ENCODE data around the gene AATF. TPM values are rescaled to one million over a fixed set of nuclear protein-coding genes. Genes with fewer than 3 reads are reported as not detected.

The AATF gene
- total and polyA plus RNA-seq, 2 donors (not counting 1 experiment from before 2014, with no cell fraction given) = 23.9 to 54.8 TPM

DNA sequence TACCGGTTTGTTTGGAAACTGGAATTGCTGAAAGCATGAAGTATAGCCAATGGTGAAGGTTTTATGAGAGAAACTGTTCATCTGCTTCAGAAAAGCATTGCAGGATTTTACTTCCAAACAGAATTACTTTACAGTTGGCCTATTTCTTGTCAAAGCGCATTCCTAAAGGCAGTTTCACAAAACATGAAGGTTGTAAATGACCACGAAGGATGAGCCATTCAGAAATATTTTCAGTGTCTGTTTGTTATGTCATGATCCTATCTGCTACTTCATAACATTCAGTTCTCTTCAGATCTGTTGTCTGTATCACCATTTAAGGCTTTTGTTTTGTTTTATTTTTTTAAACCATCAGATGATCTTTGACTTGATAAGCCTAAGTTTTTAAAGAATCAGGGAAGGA, 45.7 kb downstream of the AATF start:
- Histone ChIP-seq H2AFZ (ENCODE audit: insufficient read depth, low read depth, low read length, poor library complexity, severe bottlenecking) (no peak overlapping the region), H3K4me3 (ENCODE audit: control extremely low read depth in 1 of 5, extremely low read depth in 1 of 5, insufficient read depth in 1 of 5, low read depth in 2 of 5, low read length in 4 of 5) (no peak overlapping the region), H3K79me2 (ENCODE audit: control insufficient read depth, insufficient read depth, low read length) (peaks cover 7% of the 10 kb centered on the region), H3K27ac (ENCODE audit: low read length in 2 of 2) (no peak overlapping the region), H3K4me1 (ENCODE audit: control insufficient read depth in 2 of 2, insufficient read depth in 2 of 2, low read length in 2 of 2) (no peaks in the 10 kb centered on the region), H3K4me2 (replicated peaks; ENCODE audit: low read depth, low read length, poor library complexity, severe bottlenecking) (no peak overlapping the region), H3K9me3 (ENCODE audit: control extremely low read depth in 1 of 3, control insufficient read depth in 2 of 3, insufficient read depth in 1 of 3, low read length in 2 of 3) (peaks cover 0 to 1% (median 0%) of the 10 kb centered on the region in 3 donors), H4K20me1 (ENCODE audit: control insufficient read depth, insufficient read depth, low read length, poor library complexity, severe bottlenecking) (peaks cover 9% of the 10 kb centered on the region), H3K36me3 (replicated peaks in 1 of 2; ENCODE audit: control extremely low read depth in 1 of 2, control insufficient read depth in 1 of 2, extremely low read depth in 1 of 2, insufficient read depth in 2 of 2, low read length in 1 of 2) (peaks cover 17 to 72% of the 10 kb centered on the region in 2 experiments), H3K27me3 (replicated peaks in 1 of 4; ENCODE audit: control extremely low read depth in 1 of 4, control insufficient read depth in 3 of 4, insufficient read depth in 4 of 4, low read length in 3 of 4) (no peaks in the 10 kb centered on the region), H3K9ac (ENCODE audit: low read length) (no peak overlapping the region)
- WGBS (ENCODE audit: insufficient coverage) = no CpG with 5 or more reads among the region's 3 CpGs
- ATAC-seq (ENCODE audit: low read depth) = no peak
- intact Hi-C loops (cut with micrococcal nuclease) = no loop called here
- no peaks in the 10 kb centered on the region for H3K9me3 Mint-ChIP-seq (ENCODE audit: insufficient read depth)
- ChIA-PET CTCF (interaction anchor here (0.6 kb wide), 1 partner anchor 1422 kb away, joined by 3 read pairs; no protein-coding TSS in a partner anchor), POLR2A (no interaction called here)
- no peaks in the 10 kb centered on the region for H3K27me3 Mint-ChIP-seq
- H3K4me3 Mint-ChIP-seq = no peak overlapping the region
- H3K4me1 Mint-ChIP-seq = peaks cover under 1% of the 10 kb centered on the region
- TF ChIP-seq, protein P1, sequence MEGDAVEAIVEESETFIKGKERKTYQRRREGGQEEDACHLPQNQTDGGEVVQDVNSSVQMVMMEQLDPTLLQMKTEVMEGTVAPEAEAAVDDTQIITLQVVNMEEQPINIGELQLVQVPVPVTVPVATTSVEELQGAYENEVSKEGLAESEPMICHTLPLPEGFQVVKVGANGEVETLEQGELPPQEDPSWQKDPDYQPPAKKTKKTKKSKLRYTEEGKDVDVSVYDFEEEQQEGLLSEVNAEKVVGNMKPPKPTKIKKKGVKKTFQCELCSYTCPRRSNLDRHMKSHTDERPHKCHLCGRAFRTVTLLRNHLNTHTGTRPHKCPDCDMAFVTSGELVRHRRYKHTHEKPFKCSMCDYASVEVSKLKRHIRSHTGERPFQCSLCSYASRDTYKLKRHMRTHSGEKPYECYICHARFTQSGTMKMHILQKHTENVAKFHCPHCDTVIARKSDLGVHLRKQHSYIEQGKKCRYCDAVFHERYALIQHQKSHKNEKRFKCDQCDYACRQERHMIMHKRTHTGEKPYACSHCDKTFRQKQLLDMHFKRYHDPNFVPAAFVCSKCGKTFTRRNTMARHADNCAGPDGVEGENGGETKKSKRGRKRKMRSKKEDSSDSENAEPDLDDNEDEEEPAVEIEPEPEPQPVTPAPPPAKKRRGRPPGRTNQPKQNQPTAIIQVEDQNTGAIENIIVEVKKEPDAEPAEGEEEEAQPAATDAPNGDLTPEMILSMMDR (IDR thresholded peaks at IDR 0.05) = no peak
- TF ChIP-seq EZH2 (IDR thresholded peaks at IDR 0.05; ENCODE audit: borderline replicate concordance, insufficient read depth, low read depth, low read length, poor library complexity, severe bottlenecking) = no peak
- no peak for DNase-seq
- no peak overlapping the region for H3K27ac Mint-ChIP-seq

DNA sequence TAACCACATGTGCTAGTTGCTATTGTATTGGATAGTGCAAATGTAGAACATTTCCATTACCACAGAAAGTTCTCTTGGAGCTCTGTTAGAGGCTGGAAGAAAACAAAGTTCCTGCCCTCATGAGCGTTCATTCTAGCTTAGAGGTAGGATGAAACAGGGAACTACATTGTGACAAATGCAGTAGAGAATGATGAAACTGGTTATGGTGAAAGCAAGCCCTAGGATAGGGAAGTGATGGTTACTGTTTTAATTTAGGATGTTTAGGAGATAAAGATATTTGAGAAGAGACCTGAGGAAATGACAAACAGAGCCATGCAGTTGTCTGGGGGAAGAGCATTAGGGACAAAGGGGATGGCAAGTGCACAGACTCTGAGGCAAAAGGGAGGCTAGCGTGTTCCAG, 50.7 kb downstream of the AATF start:
- Mint-ChIP-seq H3K4me1 (peaks cover 4% of the 10 kb centered on the region), H3K27ac (no peak overlapping the region), H3K27me3 (no peaks in the 10 kb centered on the region), H3K4me3 (no peak overlapping the region), H3K9me3 (ENCODE audit: insufficient read depth) (no peaks in the 10 kb centered on the region)
- POLR2A ChIA-PET = no interaction called here
- TF ChIP-seq, protein P1 (IDR thresholded peaks at IDR 0.05) = no peak
- no peak for TF ChIP-seq EZH2 (IDR thresholded peaks at IDR 0.05; ENCODE audit: borderline replicate concordance, insufficient read depth, low read depth, low read length, poor library complexity, severe bottlenecking)
- H3K9me3 ChIP-seq (ENCODE audit: control extremely low read depth in 1 of 3, control insufficient read depth in 2 of 3, insufficient read depth in 1 of 3, low read length in 2 of 3) = peaks cover 1 to 7% (median 4%) of the 10 kb centered on the region in 3 donors
- no peak overlapping the region for H3K27ac ChIP-seq (ENCODE audit: low read length in 2 of 2)
- H3K4me2 ChIP-seq (replicated peaks; ENCODE audit: low read depth, low read length, poor library complexity, severe bottlenecking) = no peak overlapping the region
- no peak overlapping the region for H2AFZ ChIP-seq (ENCODE audit: insufficient read depth, low read depth, low read length, poor library complexity, severe bottlenecking)
- CTCF ChIA-PET = no interaction called here
- intact Hi-C loops (cut with micrococcal nuclease) = no loop called here
- H3K27me3 ChIP-seq (replicated peaks in 1 of 4; ENCODE audit: control extremely low read depth in 1 of 4, control insufficient read depth in 3 of 4, insufficient read depth in 4 of 4, low read length in 3 of 4) = no peaks in the 10 kb centered on the region
- H3K4me3 ChIP-seq (ENCODE audit: control extremely low read depth in 1 of 5, extremely low read depth in 1 of 5, insufficient read depth in 1 of 5, low read depth in 2 of 5, low read length in 4 of 5) = no peak overlapping the region
- no peak overlapping the region for H3K9ac ChIP-seq (ENCODE audit: low read length)
- ATAC-seq (ENCODE audit: low read depth) = no peak
- no peaks in the 10 kb centered on the region for H3K79me2 ChIP-seq (ENCODE audit: control insufficient read depth, insufficient read depth, low read length)
- DNase-seq = no peak
- 100% methylated on average over 2 of the region's 2 CpGs for WGBS (ENCODE audit: insufficient coverage)
- no peaks in the 10 kb centered on the region for H3K4me1 ChIP-seq (ENCODE audit: control insufficient read depth in 2 of 2, insufficient read depth in 2 of 2, low read length in 2 of 2)
- no peaks in the 10 kb centered on the region for H4K20me1 ChIP-seq (ENCODE audit: control insufficient read depth, insufficient read depth, low read length, poor library complexity, severe bottlenecking)
- peaks cover 12 to 52% of the 10 kb centered on the region in 2 experiments for H3K36me3 ChIP-seq (replicated peaks in 1 of 2; ENCODE audit: control extremely low read depth in 1 of 2, control insufficient read depth in 1 of 2, extremely low read depth in 1 of 2, insufficient read depth in 2 of 2, low read length in 1 of 2)

Data from B cell (primary cell).